Left ventricle myocardium inferior (tissue), 1 donor: ENCODE measurements around the gene KRTAP13-2. TPM values are rescaled to one million over a fixed set of nuclear protein-coding genes. Genes with fewer than 3 reads are reported as not detected.

Experiments used
- DNase-seq: peaks from one replicate; pipeline ENCODE4 v3.0.0-alpha.2; 2020
- H3K27ac ChIP-seq: fragments of 200-600 bp; replicated peaks from 2 replicates; pipeline ENCODE4 v1.8.0; 2021
- H3K27me3 ChIP-seq: fragments of 200-600 bp; 2 replicates; pipeline ENCODE4 v1.8.0; 2021; ENCODE audit warnings: low read depth
- H3K36me3 ChIP-seq: fragments of 200-600 bp; 2 replicates; pipeline ENCODE4 v1.8.0; 2021
- H3K4me1 ChIP-seq: fragments of 200-600 bp; 2 replicates; pipeline ENCODE4 v1.8.0; 2021
- H3K4me3 ChIP-seq: fragments of 200-600 bp; 2 replicates; pipeline ENCODE4 v1.8.0; 2021; ENCODE audit warnings: mild to moderate bottlenecking, moderate library complexity
- H3K9me3 ChIP-seq: fragments of 200-600 bp; replicated peaks from 2 replicates; pipeline ENCODE4 v1.8.0; 2021
- intact Hi-C: fragments of 100-400 bp; cut with micrococcal nuclease; formaldehyde crosslinking; loops from one replicate; pipeline ENCODE4 v1.11.0; 2022
- total RNA-seq: library from RNA; stranded (reverse); fragmentation: NEBNext Ultra II Directional; extraction: Animal tissue kit (Norgen Biotek cat#: 25700); gene quantifications from one replicate; pipeline ENCODE4 v1.2.1, GENCODE V29; 2021
- TF ChIP-seq, protein P1 (sequence below): fragments of 200-600 bp; IDR thresholded peaks from 2 replicates; pipeline ENCODE4 v1.8.0; 2021; ENCODE audit warnings: antibody characterized with exemption, mild to moderate bottlenecking, borderline replicate concordance
- donor health status: DM: no; HTN: yes; CAD: no; lungs with severe emphysema.

KRTAP13-2 gene
- total RNA-seq, 1 donor from 2014 or later, result not detected

DNA sequence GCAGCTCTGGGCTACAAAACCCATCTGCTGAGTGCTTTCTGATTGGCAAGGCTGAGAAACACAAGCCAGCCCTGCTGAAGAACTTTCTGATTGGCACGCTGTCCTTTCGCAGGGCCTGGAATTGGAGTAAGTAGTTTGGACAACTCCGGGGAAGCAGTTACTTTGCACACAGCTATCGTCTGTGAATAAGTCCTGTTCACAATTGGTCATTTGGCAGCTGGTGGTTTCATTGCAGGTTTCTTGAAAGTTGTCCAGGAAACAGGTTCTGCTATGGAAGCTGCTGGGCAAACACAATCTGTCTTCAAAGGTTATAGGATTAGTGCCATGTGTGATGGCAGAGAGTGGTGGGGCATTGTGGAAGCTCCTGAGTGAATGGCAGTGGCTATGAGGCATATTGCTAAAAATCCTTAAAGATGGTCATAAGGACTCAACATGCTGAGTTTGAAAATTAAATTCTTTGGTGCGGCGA, 34.8 kb downstream of the KRTAP13-2 start, which contains the start of gene KRTAP27-1:
Gene KRTAP27-1, minus strand, starts transcription at position 419 of the 469 bp plus-strand sequence. Its CDS starts 26 bp downstream, at position 393.
- no peak within 1 kb of the TSS for H3K4me3 ChIP-seq
- no peaks in the 10 kb centered on the region for H3K4me1 ChIP-seq
- no peak for DNase-seq
- H3K27me3 ChIP-seq, result no peaks in the 10 kb centered on the region
- H3K27ac ChIP-seq, result no peak within 1 kb of the TSS
- intact Hi-C loops, result no loop called here
- no peaks in the 10 kb centered on the region for H3K36me3 ChIP-seq
- H3K9me3 ChIP-seq, result no peaks in the 10 kb centered on the region
- TF ChIP-seq, protein P1, sequence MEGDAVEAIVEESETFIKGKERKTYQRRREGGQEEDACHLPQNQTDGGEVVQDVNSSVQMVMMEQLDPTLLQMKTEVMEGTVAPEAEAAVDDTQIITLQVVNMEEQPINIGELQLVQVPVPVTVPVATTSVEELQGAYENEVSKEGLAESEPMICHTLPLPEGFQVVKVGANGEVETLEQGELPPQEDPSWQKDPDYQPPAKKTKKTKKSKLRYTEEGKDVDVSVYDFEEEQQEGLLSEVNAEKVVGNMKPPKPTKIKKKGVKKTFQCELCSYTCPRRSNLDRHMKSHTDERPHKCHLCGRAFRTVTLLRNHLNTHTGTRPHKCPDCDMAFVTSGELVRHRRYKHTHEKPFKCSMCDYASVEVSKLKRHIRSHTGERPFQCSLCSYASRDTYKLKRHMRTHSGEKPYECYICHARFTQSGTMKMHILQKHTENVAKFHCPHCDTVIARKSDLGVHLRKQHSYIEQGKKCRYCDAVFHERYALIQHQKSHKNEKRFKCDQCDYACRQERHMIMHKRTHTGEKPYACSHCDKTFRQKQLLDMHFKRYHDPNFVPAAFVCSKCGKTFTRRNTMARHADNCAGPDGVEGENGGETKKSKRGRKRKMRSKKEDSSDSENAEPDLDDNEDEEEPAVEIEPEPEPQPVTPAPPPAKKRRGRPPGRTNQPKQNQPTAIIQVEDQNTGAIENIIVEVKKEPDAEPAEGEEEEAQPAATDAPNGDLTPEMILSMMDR, result no peak

DNA sequence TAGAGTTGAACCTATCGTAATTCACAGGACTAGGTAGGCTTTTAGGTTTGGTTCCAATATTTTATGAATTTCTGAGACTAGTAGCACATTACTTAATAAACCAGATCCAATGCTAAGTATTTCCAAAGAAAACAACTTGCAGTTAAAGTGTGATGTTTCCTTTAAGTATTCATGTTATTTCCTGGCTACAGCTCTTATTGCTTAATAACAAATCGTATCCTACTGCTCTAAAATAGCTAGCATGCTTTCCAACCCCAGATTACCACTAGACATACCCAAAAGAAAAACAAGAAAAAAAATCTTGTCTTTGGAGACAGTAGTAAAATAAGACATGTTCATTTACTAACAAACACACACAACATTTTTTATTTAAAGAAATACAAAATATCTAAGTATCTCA, 35.5 kb downstream of the KRTAP13-2 start:
- Histone ChIP-seq H3K4me1 (no peaks in the 10 kb centered on the region), H3K4me3 (no peak overlapping the region), H3K36me3 (no peaks in the 10 kb centered on the region), H3K27me3 (no peaks in the 10 kb centered on the region), H3K27ac (no peak overlapping the region), H3K9me3 (no peaks in the 10 kb centered on the region)
- TF ChIP-seq, protein P1, result no peak
- no peak for DNase-seq
- intact Hi-C loops, result no loop called here

GRCh38 chr21:30333736-30334135, 38.3 kb downstream of the KRTAP13-2 start:
- Histone ChIP-seq H3K4me1 (no peaks in the 10 kb centered on the region), H3K27ac (no peak overlapping the region), H3K4me3 (no peak overlapping the region), H3K9me3 (no peaks in the 10 kb centered on the region), H3K27me3 (no peaks in the 10 kb centered on the region), H3K36me3 (no peaks in the 10 kb centered on the region)
- intact Hi-C loops, result no loop called here
- DNase-seq, result no peak
- TF ChIP-seq, protein P1, result no peak

- H3K27me3 ChIP-seq, result no peaks in the 10 kb centered on the region
- peaks cover under 1% of the 10 kb centered on the region for H3K9me3 ChIP-seq
- H3K27ac ChIP-seq, result no peak overlapping the region
- H3K36me3 ChIP-seq, result no peaks in the 10 kb centered on the region
- intact Hi-C loops, result no loop called here
- no peak overlapping the region for H3K4me3 ChIP-seq
- no peaks in the 10 kb centered on the region for H3K4me1 ChIP-seq
- TF ChIP-seq, protein P1, result no peak
- DNase-seq, result no peak
Measured at GRCh38 chr21:30332681-30333080, 39.4 kb downstream of the KRTAP13-2 start.

GRCh38 chr21:30329203-30329875, 42.7 kb downstream of the KRTAP13-2 start:
- peaks cover 31% of the 10 kb centered on the region for H3K9me3 ChIP-seq
- no peak overlapping the region for H3K4me3 ChIP-seq
- H3K27me3 ChIP-seq, result no peaks in the 10 kb centered on the region
- intact Hi-C loops, result no loop called here
- DNase-seq, result no peak
- H3K36me3 ChIP-seq, result no peaks in the 10 kb centered on the region
- no peaks in the 10 kb centered on the region for H3K4me1 ChIP-seq
- TF ChIP-seq, protein P1, result no peak
- H3K27ac ChIP-seq, result no peak overlapping the region
